GM23338 (cell line): ENCODE data around the gene TRAF1. TPM values are rescaled to one million over a fixed set of nuclear protein-coding genes. Genes with fewer than 3 reads are reported as not detected.

Source experiments
- ATAC-seq: fragments of 200-7000 bp; cut with Tn5 transposase; 3 replicates; pipeline ENCODE4 v1.9.1; 2020
- DNase-seq: peaks from one replicate; pipeline ENCODE4 v3.0.0-alpha.2; 2015; ENCODE audit warnings: low spot score
- H2AFZ ChIP-seq: fragments of 200-600 bp; sonication (generic); 2 replicates; pipeline ENCODE4 v1.8.0; 2016; ENCODE audit warnings: antibody characterized with exemption, mild to moderate bottlenecking, moderate library complexity
- H3F3A ChIP-seq: fragments of 200-600 bp; sonication (generic); replicated peaks from 2 replicates; pipeline ENCODE4 v1.8.0; 2017; ENCODE audit warnings: antibody characterized with exemption, mixed run types, low read depth
- H3K27ac ChIP-seq: fragments of 200-600 bp; sonication (generic); 2 replicates; pipeline ENCODE4 v1.6.1; 2016; ENCODE audit warnings: low read depth
- H3K27me3 ChIP-seq: fragments of 200-600 bp; sonication (generic); 2 replicates; pipeline ENCODE4 v1.8.0; 2016; ENCODE audit warnings: mild to moderate bottlenecking, mixed run types, moderate library complexity; ENCODE audit not compliant: insufficient read depth
- H3K36me3 ChIP-seq: fragments of 200-600 bp; sonication (generic); 2 replicates; pipeline ENCODE4 v1.8.0; 2016; ENCODE audit warnings: mild to moderate bottlenecking; ENCODE audit not compliant: insufficient read depth
- H3K4me1 ChIP-seq: fragments of 200-600 bp; sonication (generic); 2 replicates; pipeline ENCODE4 v1.8.0; 2016; ENCODE audit warnings: mild to moderate bottlenecking, moderate library complexity; ENCODE audit not compliant: insufficient read depth
- H3K4me2 ChIP-seq: fragments of 200-600 bp; sonication (generic); 2 replicates; pipeline ENCODE4 v1.7.1; 2017; ENCODE audit warnings: mixed run types
- H3K4me3 ChIP-seq: fragments of 200-600 bp; sonication (generic); 2 replicates; pipeline ENCODE4 v1.6.1; 2016; ENCODE audit warnings: mixed run types
- H3K79me2 ChIP-seq: fragments of 200-600 bp; sonication (generic); replicated peaks from 2 replicates; pipeline ENCODE4 v1.8.0; 2017; ENCODE audit warnings: mild to moderate bottlenecking; ENCODE audit not compliant: insufficient read depth
- H3K9me2 ChIP-seq: fragments of 200-600 bp; sonication (generic); 2 replicates; pipeline ENCODE4 v1.8.0; 2017; ENCODE audit not compliant: insufficient read depth
- H4K20me1 ChIP-seq: fragments of 200-600 bp; sonication (generic); replicated peaks from 2 replicates; pipeline ENCODE4 v1.8.0; 2017; ENCODE audit warnings: mild to moderate bottlenecking; ENCODE audit not compliant: insufficient read depth
- H3K27ac Mint-ChIP-seq: 2 replicates; pipeline ENCODE4 v1.8.0; 2020; ENCODE audit warnings: inconsistent platforms, mild to moderate bottlenecking, moderate library complexity, mixed read lengths
- H3K27me3 Mint-ChIP-seq: 3 replicates; pipeline ENCODE4 v1.8.0; 2022; ENCODE audit warnings: low read depth, mild to moderate bottlenecking, moderate library complexity, mixed read lengths, inconsistent platforms; ENCODE audit not compliant: insufficient read depth, poor library complexity
- H3K36me3 Mint-ChIP-seq: 3 replicates; pipeline ENCODE4 v1.8.0; 2021; ENCODE audit warnings: low read depth, mild to moderate bottlenecking, inconsistent platforms, moderate library complexity, mixed read lengths
- H3K4me1 Mint-ChIP-seq: 3 replicates; pipeline ENCODE4 v1.8.0; 2020; ENCODE audit warnings: mild to moderate bottlenecking, inconsistent platforms, mixed read lengths
- H3K4me3 Mint-ChIP-seq: 3 replicates; pipeline ENCODE4 v1.8.0; 2021; ENCODE audit warnings: moderate library complexity, mild to moderate bottlenecking, inconsistent platforms, mixed read lengths
- H3K9me3 Mint-ChIP-seq: 3 replicates; pipeline ENCODE4 v1.8.0; 2020; ENCODE audit warnings: moderate library complexity, mild to moderate bottlenecking, inconsistent platforms, mixed read lengths
- CREB1 ChIP-seq: fragments of 250-450 bp; sonication (Bioruptor Pico); IDR thresholded peaks from 2 replicates; pipeline ENCODE4 v1.5.0; 2020; ENCODE audit warnings: low read depth, mild to moderate bottlenecking, moderate library complexity
- ETS1 ChIP-seq: IDR thresholded peaks from 2 replicates; pipeline ENCODE4 v1.6.1; 2016; ENCODE audit warnings: antibody characterized with exemption
- EZH2 ChIP-seq: fragments of 200-600 bp; sonication (generic); IDR thresholded peaks from one replicate; pipeline ENCODE4 v1.8.0; 2017; ENCODE audit warnings: antibody characterized with exemption, mild to moderate bottlenecking, low read depth; ENCODE audit not compliant: unreplicated experiment
- JUNB ChIP-seq: IDR thresholded peaks from one replicate; pipeline ENCODE4 v1.6.1; 2016; ENCODE audit warnings: antibody characterized with exemption; ENCODE audit not compliant: unreplicated experiment
- NANOG ChIP-seq: IDR thresholded peaks from 2 replicates; pipeline ENCODE4 v1.6.1; 2016; ENCODE audit warnings: antibody characterized with exemption, borderline replicate concordance
- POLR2AphosphoS5 ChIP-seq: IDR thresholded peaks from 2 replicates; pipeline ENCODE4 v1.6.1; 2016; ENCODE audit warnings: antibody characterized with exemption, low read depth
- REST ChIP-seq: IDR thresholded peaks from one replicate; pipeline ENCODE4 v1.6.1; 2018; ENCODE audit warnings: antibody characterized with exemption; ENCODE audit not compliant: unreplicated experiment
- STAT1 ChIP-seq: IDR thresholded peaks from one replicate; pipeline ENCODE4 v1.6.1; 2016; ENCODE audit warnings: antibody characterized with exemption; ENCODE audit not compliant: unreplicated experiment
- ZNF114 ChIP-seq: fragments of 250-450 bp; sonication (Bioruptor Pico); IDR thresholded peaks from 2 replicates; pipeline ENCODE4 v1.5.0; 2020; ENCODE audit warnings: mild to moderate bottlenecking, moderate library complexity
- ZNF331 ChIP-seq: fragments of 250-450 bp; sonication (Bioruptor Pico); IDR thresholded peaks from 2 replicates; pipeline ENCODE4 v1.5.0; 2020; ENCODE audit warnings: low read depth, mild to moderate bottlenecking, moderate library complexity
- polyA plus RNA-seq: library from polyadenylated mRNA; unstranded; fragments of >200 nt; fragmentation: Nextera tagmentation; extraction: Ambion mirVana; gene quantifications from 2 replicates; pipeline ENCODE4 v1.2.1, GENCODE V29; 2016
- total RNA-seq: library from RNA; depleted of rRNA; stranded (reverse); fragments of >200 nt; shearing (Covaris generic); gene quantifications from 2 replicates; pipeline ENCODE4 v1.2.3, GENCODE V29; 2014

The TRAF1 gene
- total and polyA plus RNA-seq, 2 experiments from 2014 or later = 0.39 to 1.4 TPM

- no peaks in the 10 kb centered on the region for H3K27me3 ChIP-seq
- no peaks in the 10 kb centered on the region for H3K36me3 Mint-ChIP-seq
- H3K27ac Mint-ChIP-seq = no peak overlapping the region
- no peaks in the 10 kb centered on the region for H3K79me2 ChIP-seq
- H3K4me3 ChIP-seq = no peak overlapping the region
- ATAC-seq (no peak), DNase-seq (no peak)
- no peaks in the 10 kb centered on the region for H3F3A ChIP-seq
- no peak overlapping the region for H3K27ac ChIP-seq
- H3K9me2 ChIP-seq = no peaks in the 10 kb centered on the region
- peaks cover 24% of the 10 kb centered on the region for H3K4me1 ChIP-seq
- H3K27me3 Mint-ChIP-seq = no peaks in the 10 kb centered on the region
- peak overlapping the region; percentile 8; the same call in 1 of the 2 replicates for H3K4me2 ChIP-seq
- H3K36me3 ChIP-seq = no peaks in the 10 kb centered on the region
- no peaks in the 10 kb centered on the region for H4K20me1 ChIP-seq
- no peak overlapping the region; the same call in 2 of the 3 replicates for H3K4me3 Mint-ChIP-seq
- H3K9me3 Mint-ChIP-seq = no peaks in the 10 kb centered on the region
- TF ChIP-seq ZNF114 (no peak), NANOG (no peak), ZNF331 (CRISPR knock-in tag) (no peak)
- no peak overlapping the region for H2AFZ ChIP-seq
- H3K4me1 Mint-ChIP-seq = peaks cover 27% of the 10 kb centered on the region
Measured at GRCh38 chr9:120966013-120966369, 39.4 kb upstream of the TRAF1 start.

GRCh38 chr9:120965344-120966012, 38.9 kb upstream of the TRAF1 start:
- no peaks in the 10 kb centered on the region for H3K9me2 ChIP-seq
- Mint-ChIP-seq H3K4me3 (no peak overlapping the region; the same call in 2 of the 3 replicates), H3K9me3 (no peaks in the 10 kb centered on the region), H3K36me3 (no peaks in the 10 kb centered on the region), H3K27me3 (no peaks in the 10 kb centered on the region), H3K4me1 (peaks cover 27% of the 10 kb centered on the region), H3K27ac (no peak overlapping the region)
- no peak overlapping the region for H3K4me3 ChIP-seq
- H3F3A ChIP-seq = no peaks in the 10 kb centered on the region
- H3K79me2 ChIP-seq = no peaks in the 10 kb centered on the region
- H2AFZ ChIP-seq = no peak overlapping the region
- no peak overlapping the region for H3K27ac ChIP-seq
- peaks cover 24% of the 10 kb centered on the region for H3K4me1 ChIP-seq
- no peaks in the 10 kb centered on the region for H4K20me1 ChIP-seq
- no peaks in the 10 kb centered on the region for H3K27me3 ChIP-seq
- H3K4me2 ChIP-seq = peak overlapping the region; percentile 45; the same call in 1 of the 2 replicates
- ATAC-seq (peak; percentile 88), DNase-seq (peak; percentile 90)
- H3K36me3 ChIP-seq = no peaks in the 10 kb centered on the region
- TF ChIP-seq NANOG (no peak), REST (no peak)

DNA sequence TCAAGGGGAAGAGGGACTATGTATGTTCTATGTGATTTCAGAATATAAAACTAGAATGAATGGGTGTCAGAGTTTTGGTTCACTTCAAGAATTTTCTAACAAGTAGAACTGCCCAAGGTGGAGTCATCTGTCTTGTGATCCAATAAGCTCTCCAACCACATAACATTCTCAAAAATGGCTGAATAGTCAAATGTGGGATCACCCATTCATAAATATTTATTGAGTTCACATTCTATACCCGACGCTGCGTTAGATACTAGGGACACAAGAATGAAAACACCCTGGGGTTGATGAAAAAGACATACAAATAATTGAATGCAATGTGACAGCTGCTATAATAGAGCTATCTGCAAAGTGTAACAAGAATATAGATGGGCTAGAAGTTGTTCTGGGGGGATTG, 35.3 kb upstream of the TRAF1 start:
- peaks cover 27% of the 10 kb centered on the region for H3K4me1 Mint-ChIP-seq
- H3K36me3 Mint-ChIP-seq = no peaks in the 10 kb centered on the region
- DNase-seq = no peak
- H3K27ac Mint-ChIP-seq = no peak overlapping the region
- no peak overlapping the region for H3K4me3 ChIP-seq
- no peaks in the 10 kb centered on the region for H3F3A ChIP-seq
- H3K9me2 ChIP-seq = no peaks in the 10 kb centered on the region
- no peaks in the 10 kb centered on the region for H4K20me1 ChIP-seq
- H3K4me3 Mint-ChIP-seq = no peak overlapping the region
- H3K4me1 ChIP-seq = peaks cover 24% of the 10 kb centered on the region
- H3K27ac ChIP-seq = no peak overlapping the region
- H3K79me2 ChIP-seq = no peaks in the 10 kb centered on the region
- H3K4me2 ChIP-seq = no peak overlapping the region
- H3K9me3 Mint-ChIP-seq = no peaks in the 10 kb centered on the region
- H3K27me3 Mint-ChIP-seq = no peaks in the 10 kb centered on the region
- no peaks in the 10 kb centered on the region for H3K27me3 ChIP-seq
- ATAC-seq = no peak
- no peaks in the 10 kb centered on the region for H3K36me3 ChIP-seq
- no peak overlapping the region for H2AFZ ChIP-seq
- TF ChIP-seq CREB1 (CRISPR knock-in tag) = no peak
- TF ChIP-seq ZNF114 = no peak
- no peak for TF ChIP-seq EZH2
- no peak for TF ChIP-seq ETS1
- no peak for TF ChIP-seq STAT1
- no peak for TF ChIP-seq POLR2AphosphoS5
- no peak for TF ChIP-seq REST
- no peak for TF ChIP-seq JUNB
